GM23338 (cell line): ENCODE results near the gene CDC42SE1. TPM values are rescaled to one million over a fixed set of nuclear protein-coding genes. Genes with fewer than 3 reads are reported as not detected.

Experiments
- ATAC-seq: fragments of 200-7000 bp; cut with Tn5 transposase; 3 replicates; pipeline ENCODE4 v1.9.1; 2020
- DNase-seq: peaks from one replicate; pipeline ENCODE4 v3.0.0-alpha.2; 2015; ENCODE audit warnings: low spot score
- H2AFZ ChIP-seq: fragments of 200-600 bp; sonication (generic); 2 replicates; pipeline ENCODE4 v1.8.0; 2016; ENCODE audit warnings: antibody characterized with exemption, mild to moderate bottlenecking, moderate library complexity
- H3F3A ChIP-seq: fragments of 200-600 bp; sonication (generic); replicated peaks from 2 replicates; pipeline ENCODE4 v1.8.0; 2017; ENCODE audit warnings: antibody characterized with exemption, mixed run types, low read depth
- H3K27ac ChIP-seq: fragments of 200-600 bp; sonication (generic); 2 replicates; pipeline ENCODE4 v1.6.1; 2016; ENCODE audit warnings: low read depth
- H3K27me3 ChIP-seq: fragments of 200-600 bp; sonication (generic); 2 replicates; pipeline ENCODE4 v1.8.0; 2016; ENCODE audit warnings: mild to moderate bottlenecking, mixed run types, moderate library complexity; ENCODE audit not compliant: insufficient read depth
- H3K36me3 ChIP-seq: fragments of 200-600 bp; sonication (generic); 2 replicates; pipeline ENCODE4 v1.8.0; 2016; ENCODE audit warnings: mild to moderate bottlenecking; ENCODE audit not compliant: insufficient read depth
- H3K4me1 ChIP-seq: fragments of 200-600 bp; sonication (generic); 2 replicates; pipeline ENCODE4 v1.8.0; 2016; ENCODE audit warnings: mild to moderate bottlenecking, moderate library complexity; ENCODE audit not compliant: insufficient read depth
- H3K4me2 ChIP-seq: fragments of 200-600 bp; sonication (generic); 2 replicates; pipeline ENCODE4 v1.7.1; 2017; ENCODE audit warnings: mixed run types
- H3K4me3 ChIP-seq: fragments of 200-600 bp; sonication (generic); 2 replicates; pipeline ENCODE4 v1.6.1; 2016; ENCODE audit warnings: mixed run types
- H3K79me2 ChIP-seq: fragments of 200-600 bp; sonication (generic); replicated peaks from 2 replicates; pipeline ENCODE4 v1.8.0; 2017; ENCODE audit warnings: mild to moderate bottlenecking; ENCODE audit not compliant: insufficient read depth
- H3K9me2 ChIP-seq: fragments of 200-600 bp; sonication (generic); 2 replicates; pipeline ENCODE4 v1.8.0; 2017; ENCODE audit not compliant: insufficient read depth
- H4K20me1 ChIP-seq: fragments of 200-600 bp; sonication (generic); replicated peaks from 2 replicates; pipeline ENCODE4 v1.8.0; 2017; ENCODE audit warnings: mild to moderate bottlenecking; ENCODE audit not compliant: insufficient read depth
- H3K27ac Mint-ChIP-seq: 2 replicates; pipeline ENCODE4 v1.8.0; 2020; ENCODE audit warnings: inconsistent platforms, mild to moderate bottlenecking, moderate library complexity, mixed read lengths
- H3K27me3 Mint-ChIP-seq: 3 replicates; pipeline ENCODE4 v1.8.0; 2022; ENCODE audit warnings: low read depth, mild to moderate bottlenecking, moderate library complexity, mixed read lengths, inconsistent platforms; ENCODE audit not compliant: insufficient read depth, poor library complexity
- H3K36me3 Mint-ChIP-seq: 3 replicates; pipeline ENCODE4 v1.8.0; 2021; ENCODE audit warnings: low read depth, mild to moderate bottlenecking, inconsistent platforms, moderate library complexity, mixed read lengths
- H3K4me1 Mint-ChIP-seq: 3 replicates; pipeline ENCODE4 v1.8.0; 2020; ENCODE audit warnings: mild to moderate bottlenecking, inconsistent platforms, mixed read lengths
- H3K4me3 Mint-ChIP-seq: 3 replicates; pipeline ENCODE4 v1.8.0; 2021; ENCODE audit warnings: moderate library complexity, mild to moderate bottlenecking, inconsistent platforms, mixed read lengths
- H3K9me3 Mint-ChIP-seq: 3 replicates; pipeline ENCODE4 v1.8.0; 2020; ENCODE audit warnings: moderate library complexity, mild to moderate bottlenecking, inconsistent platforms, mixed read lengths
- EZH2phosphoT487 ChIP-seq: fragments of 200-600 bp; sonication (generic); IDR thresholded peaks from one replicate; pipeline ENCODE4 v1.8.1; 2018; ENCODE audit warnings: antibody characterized with exemption; ENCODE audit not compliant: unreplicated experiment
- ZNF462 ChIP-seq: fragments of 250-450 bp; sonication (Bioruptor Pico); IDR thresholded peaks from 2 replicates; pipeline ENCODE4 v1.5.0; 2020; ENCODE audit warnings: mild to moderate bottlenecking, moderate library complexity
- polyA plus RNA-seq: library from polyadenylated mRNA; unstranded; fragments of >200 nt; fragmentation: Nextera tagmentation; extraction: Ambion mirVana; gene quantifications from 2 replicates; pipeline ENCODE4 v1.2.1, GENCODE V29; 2016
- total RNA-seq: library from RNA; depleted of rRNA; stranded (reverse); fragments of >200 nt; shearing (Covaris generic); gene quantifications from 2 replicates; pipeline ENCODE4 v1.2.3, GENCODE V29; 2014
- TF ChIP-seq, protein P1 (sequence below): IDR thresholded peaks from 2 replicates; pipeline ENCODE4 v1.6.1; 2016; ENCODE audit warnings: antibody characterized with exemption
- TF ChIP-seq, protein P2 (sequence below), 2 experiments: fragments of 200-600 bp in 1 of 2; sonication (generic) in 1 of 2; conservative IDR thresholded peaks; 2 replicates each; pipeline versions ENCODE4 v1.5.1 to v1.6.1; 2016 to 2017; ENCODE audit warnings: antibody characterized with exemption in 2 of 2, low read depth in 2 of 2, mild to moderate bottlenecking in 2 of 2, moderate library complexity in 1 of 2

Gene CDC42SE1
- total and polyA plus RNA-seq, 2 experiments from 2014 or later: 18.3 to 49.1 TPM

DNA sequence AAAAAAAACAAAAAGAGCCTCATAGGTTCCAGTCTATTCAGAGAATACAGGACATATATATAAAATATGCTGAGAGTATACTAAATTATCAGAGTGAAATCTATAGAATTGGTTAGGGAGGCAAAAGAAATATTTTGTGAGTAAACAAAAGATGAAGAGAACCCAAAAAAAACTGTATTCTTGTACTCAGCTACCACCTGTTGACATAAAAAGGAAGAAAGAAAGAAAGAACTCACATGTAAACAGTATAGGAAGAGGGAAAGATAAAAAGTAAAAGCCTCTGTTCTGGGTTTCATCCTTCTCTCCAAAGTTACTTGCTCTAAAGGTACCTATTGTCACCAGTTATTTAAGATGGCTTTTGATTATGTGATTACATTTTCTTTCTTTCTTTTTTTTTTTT, 33.0 kb downstream of the CDC42SE1 start:
- H3K4me1 Mint-ChIP-seq: peaks cover 2% of the 10 kb centered on the region; the same call in 1 of the 3 replicates
- Histone ChIP-seq H3K79me2 (no peaks in the 10 kb centered on the region), H3K27me3 (no peaks in the 10 kb centered on the region), H3F3A (peaks cover 4% of the 10 kb centered on the region; the same call in 1 of the 2 replicates), H4K20me1 (peaks cover 2% of the 10 kb centered on the region; the same call in 1 of the 2 replicates), H3K27ac (no peak overlapping the region), H2AFZ (no peak overlapping the region), H3K4me1 (no peaks in the 10 kb centered on the region), H3K9me2 (no peaks in the 10 kb centered on the region), H3K4me3 (no peak overlapping the region), H3K4me2 (no peak overlapping the region), H3K36me3 (no peaks in the 10 kb centered on the region; the same call in 1 of the 2 replicates)
- peaks cover 41% of the 10 kb centered on the region for H3K36me3 Mint-ChIP-seq
- no peak overlapping the region for H3K4me3 Mint-ChIP-seq
- ATAC-seq: no peak
- TF ChIP-seq, protein P1, sequence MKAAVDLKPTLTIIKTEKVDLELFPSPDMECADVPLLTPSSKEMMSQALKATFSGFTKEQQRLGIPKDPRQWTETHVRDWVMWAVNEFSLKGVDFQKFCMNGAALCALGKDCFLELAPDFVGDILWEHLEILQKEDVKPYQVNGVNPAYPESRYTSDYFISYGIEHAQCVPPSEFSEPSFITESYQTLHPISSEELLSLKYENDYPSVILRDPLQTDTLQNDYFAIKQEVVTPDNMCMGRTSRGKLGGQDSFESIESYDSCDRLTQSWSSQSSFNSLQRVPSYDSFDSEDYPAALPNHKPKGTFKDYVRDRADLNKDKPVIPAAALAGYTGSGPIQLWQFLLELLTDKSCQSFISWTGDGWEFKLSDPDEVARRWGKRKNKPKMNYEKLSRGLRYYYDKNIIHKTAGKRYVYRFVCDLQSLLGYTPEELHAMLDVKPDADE: no peak
- TF ChIP-seq, protein P2, sequence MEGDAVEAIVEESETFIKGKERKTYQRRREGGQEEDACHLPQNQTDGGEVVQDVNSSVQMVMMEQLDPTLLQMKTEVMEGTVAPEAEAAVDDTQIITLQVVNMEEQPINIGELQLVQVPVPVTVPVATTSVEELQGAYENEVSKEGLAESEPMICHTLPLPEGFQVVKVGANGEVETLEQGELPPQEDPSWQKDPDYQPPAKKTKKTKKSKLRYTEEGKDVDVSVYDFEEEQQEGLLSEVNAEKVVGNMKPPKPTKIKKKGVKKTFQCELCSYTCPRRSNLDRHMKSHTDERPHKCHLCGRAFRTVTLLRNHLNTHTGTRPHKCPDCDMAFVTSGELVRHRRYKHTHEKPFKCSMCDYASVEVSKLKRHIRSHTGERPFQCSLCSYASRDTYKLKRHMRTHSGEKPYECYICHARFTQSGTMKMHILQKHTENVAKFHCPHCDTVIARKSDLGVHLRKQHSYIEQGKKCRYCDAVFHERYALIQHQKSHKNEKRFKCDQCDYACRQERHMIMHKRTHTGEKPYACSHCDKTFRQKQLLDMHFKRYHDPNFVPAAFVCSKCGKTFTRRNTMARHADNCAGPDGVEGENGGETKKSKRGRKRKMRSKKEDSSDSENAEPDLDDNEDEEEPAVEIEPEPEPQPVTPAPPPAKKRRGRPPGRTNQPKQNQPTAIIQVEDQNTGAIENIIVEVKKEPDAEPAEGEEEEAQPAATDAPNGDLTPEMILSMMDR (conservative IDR thresholded peaks at IDR 0.05; ENCODE audit: low read depth in 2 of 2): no peak
- no peak for TF ChIP-seq ZNF462 (CRISPR knock-in tag)
- TF ChIP-seq EZH2phosphoT487: no peak
- DNase-seq: no peak
- no peak overlapping the region for H3K27ac Mint-ChIP-seq
- no peaks in the 10 kb centered on the region for H3K9me3 Mint-ChIP-seq
- H3K27me3 Mint-ChIP-seq: peaks cover 3% of the 10 kb centered on the region
